Astrocyte (in vitro differentiated cells and primary cell): ENCODE results near the gene LIX1L. TPM values are rescaled to one million over a fixed set of nuclear protein-coding genes. Genes with fewer than 3 reads are reported as not detected.

Source experiments
- DNase-seq: peaks from one replicate; pipeline ENCODE4 v3.0.0-alpha.2; 2010; ENCODE audit warnings: low read depth
- FAIRE-seq: peaks from 2 replicates; lab custom pipeline; 2011; peaks lifted over from hg19 to GRCh38; lab: Jason Lieb, UNC
- H2AFZ ChIP-seq: 2 replicates; pipeline ENCODE4 v1.6.0; 2012; ENCODE audit warnings: low read depth, low read length, inconsistent platforms
- H3K27ac ChIP-seq: 2 replicates; pipeline ENCODE4 v1.5.1; 2011; ENCODE audit warnings: low read depth, low read length, inconsistent platforms
- H3K27me3 ChIP-seq: 2 replicates; pipeline ENCODE4 v1.6.0; 2011; ENCODE audit warnings: low read length, inconsistent platforms; ENCODE audit not compliant: insufficient read depth
- H3K36me3 ChIP-seq: 2 replicates; pipeline ENCODE4 v1.5.1; 2011; ENCODE audit warnings: low read length, inconsistent platforms; ENCODE audit not compliant: insufficient read depth
- H3K4me1 ChIP-seq: 2 replicates; pipeline ENCODE4 v1.5.1; 2011; ENCODE audit warnings: low read length, inconsistent platforms; ENCODE audit not compliant: insufficient read depth
- H3K4me2 ChIP-seq: 2 replicates; pipeline ENCODE4 v1.6.0; 2012; ENCODE audit warnings: low read length, inconsistent platforms
- H3K4me3 ChIP-seq: 2 replicates; pipeline ENCODE4 v1.5.1; 2011; ENCODE audit warnings: low read depth, mild to moderate bottlenecking, low read length, inconsistent platforms; ENCODE audit not compliant: insufficient read depth
- H3K79me2 ChIP-seq: 2 replicates; pipeline ENCODE4 v1.6.0; 2012; ENCODE audit warnings: mild to moderate bottlenecking, low read length, inconsistent platforms; ENCODE audit not compliant: insufficient read depth
- H3K9ac ChIP-seq: 2 replicates; pipeline ENCODE4 v1.6.0; 2012; ENCODE audit warnings: mild to moderate bottlenecking, low read length, inconsistent platforms
- H3K9me3 ChIP-seq: 2 replicates; pipeline ENCODE4 v1.5.1; 2012; ENCODE audit warnings: low read depth, mild to moderate bottlenecking, low read length, inconsistent platforms; ENCODE audit not compliant: insufficient read depth
- H4K20me1 ChIP-seq: 2 replicates; pipeline ENCODE4 v1.6.0; 2012; ENCODE audit warnings: low read length, inconsistent platforms; ENCODE audit not compliant: insufficient read depth
- H3K27ac Mint-ChIP-seq: one replicate; pipeline ENCODE4 v1.8.0; 2021; ENCODE audit warnings: mild to moderate bottlenecking, mixed read lengths; ENCODE audit not compliant: unreplicated experiment
- H3K27me3 Mint-ChIP-seq: one replicate; pipeline ENCODE4 v1.8.0; 2021; ENCODE audit warnings: low read depth, mixed read lengths; ENCODE audit not compliant: unreplicated experiment
- H3K36me3 Mint-ChIP-seq: one replicate; pipeline ENCODE4 v1.8.0; 2021; ENCODE audit warnings: low read depth, mixed read lengths; ENCODE audit not compliant: unreplicated experiment
- H3K4me1 Mint-ChIP-seq: one replicate; pipeline ENCODE4 v1.8.0; 2021; ENCODE audit warnings: low read depth, mixed read lengths; ENCODE audit not compliant: unreplicated experiment
- H3K4me3 Mint-ChIP-seq: one replicate; pipeline ENCODE4 v1.8.0; 2021; ENCODE audit warnings: mild to moderate bottlenecking, moderate library complexity, mixed read lengths; ENCODE audit not compliant: unreplicated experiment
- H3K9me3 Mint-ChIP-seq: one replicate; pipeline ENCODE4 v1.8.0; 2021; ENCODE audit warnings: mild to moderate bottlenecking, mixed read lengths; ENCODE audit not compliant: unreplicated experiment
- CTCF ChIP-seq: IDR thresholded peaks from 2 replicates; pipeline ENCODE4 v1.5.1; 2011; ENCODE audit warnings: low read depth, mild to moderate bottlenecking, inconsistent platforms, low read length, moderate library complexity; ENCODE audit not compliant: insufficient read depth
- EZH2 ChIP-seq: IDR thresholded peaks from 2 replicates; pipeline ENCODE4 v1.6.1; 2012; ENCODE audit warnings: mild to moderate bottlenecking, low read length, inconsistent platforms; ENCODE audit not compliant: insufficient read depth
- total RNA-seq: library from RNA; stranded (reverse); gene quantifications from 2 replicates; pipeline ENCODE4 v1.2.1, GENCODE V29; 2021

Gene LIX1L
- total RNA-seq, 1 donor from 2014 or later, result 37.2 TPM

DNA sequence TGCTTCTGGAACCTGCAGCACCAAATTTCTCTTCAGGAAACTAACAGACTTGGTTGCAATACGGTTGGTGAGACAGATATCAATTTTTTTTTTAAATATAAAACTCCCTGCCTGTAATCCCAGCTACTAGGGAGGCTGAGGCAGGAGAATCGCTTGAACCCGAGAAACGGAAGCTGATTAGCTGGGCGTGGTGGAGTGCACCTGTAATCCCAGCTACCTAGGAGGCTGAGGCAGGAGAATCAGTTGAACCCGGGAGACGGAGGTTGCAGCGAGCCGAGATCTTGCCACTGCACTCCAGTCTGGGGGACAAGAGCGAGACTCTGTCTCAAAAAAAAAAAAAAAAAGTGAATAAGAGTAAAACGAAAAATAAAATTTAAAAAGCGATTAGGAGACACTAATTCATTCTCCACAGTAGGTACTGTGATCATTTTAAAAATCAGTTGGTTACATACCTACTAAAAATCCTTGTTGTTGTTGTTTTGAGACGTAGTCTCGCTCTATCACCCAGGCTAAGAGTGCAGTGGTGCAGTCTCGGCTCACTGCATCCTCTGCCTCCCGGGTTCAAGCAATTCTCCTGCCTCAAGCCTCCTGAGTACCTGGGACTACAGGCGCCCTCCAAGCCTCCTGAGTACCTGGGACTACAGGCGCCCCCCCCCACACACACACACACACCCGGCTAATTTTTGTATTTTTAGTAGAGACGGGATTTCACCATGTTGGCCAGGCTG lies 29.7 kb downstream of the LIX1L start:
- FAIRE-seq (no peak), DNase-seq (no peak)
- peak overlapping the region; percentile 98 for H3K9ac ChIP-seq
- Mint-ChIP-seq H3K9me3 (peaks cover 2% of the 10 kb centered on the region), H3K27me3 (no peaks in the 10 kb centered on the region), H3K4me3 (peak overlapping the region; percentile 60), H3K36me3 (peaks cover 8% of the 10 kb centered on the region), H3K27ac (peak overlapping the region; percentile 58), H3K4me1 (peaks cover 7% of the 10 kb centered on the region)
- peaks cover 20% of the 10 kb centered on the region for H3K79me2 ChIP-seq
- TF ChIP-seq EZH2 (no peak), CTCF (no peak)
- peak overlapping the region; percentile 59 for H2AFZ ChIP-seq
- H3K27ac ChIP-seq, result peak overlapping the region; percentile 96
- peak overlapping the region; percentile 98 for H3K4me3 ChIP-seq
- peaks cover 4% of the 10 kb centered on the region for H4K20me1 ChIP-seq
- no peaks in the 10 kb centered on the region for H3K27me3 ChIP-seq
- H3K4me1 ChIP-seq, result peaks cover 9% of the 10 kb centered on the region
- no peaks in the 10 kb centered on the region for H3K9me3 ChIP-seq
- peaks cover 7% of the 10 kb centered on the region for H3K36me3 ChIP-seq
- peak overlapping the region; percentile 92 for H3K4me2 ChIP-seq

DNA sequence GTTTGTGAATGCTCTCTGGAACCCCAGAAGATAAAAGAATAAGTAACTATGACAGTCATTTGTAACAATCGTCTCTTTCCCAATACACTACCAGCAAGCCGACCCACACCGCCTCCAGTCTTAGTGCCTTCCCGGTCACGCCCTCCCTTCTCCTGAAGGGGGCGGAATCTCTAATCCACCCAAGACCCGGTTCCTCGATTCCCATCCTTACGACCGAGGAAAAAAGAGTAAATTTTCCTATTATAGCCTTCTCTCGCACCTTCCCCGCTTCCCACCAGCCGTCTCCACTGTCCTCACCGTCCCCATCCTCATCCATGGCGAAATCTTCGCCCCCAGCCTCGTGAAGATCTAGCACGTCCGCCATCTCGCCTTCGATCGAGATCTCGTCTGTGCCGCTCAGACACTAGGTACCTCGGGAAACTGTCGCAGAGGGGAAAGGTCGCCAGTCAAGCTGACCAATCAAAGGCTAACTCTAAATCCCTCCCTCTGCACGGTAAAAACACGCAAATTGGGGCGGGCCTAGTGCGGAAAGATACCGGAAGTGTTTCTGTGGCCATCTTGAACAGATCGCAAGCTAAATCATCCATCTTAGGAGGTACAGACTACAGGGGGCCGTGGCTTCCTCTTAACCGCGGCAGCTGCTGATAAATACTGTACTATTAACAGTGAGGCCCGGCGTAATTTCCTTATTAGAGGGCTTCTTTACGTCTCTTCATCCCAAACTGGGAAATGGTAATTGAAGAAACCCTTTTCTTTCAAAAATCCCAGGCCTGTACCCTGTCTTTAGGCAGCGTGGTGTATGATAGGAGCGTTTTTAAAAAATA lies 30.5 kb downstream of the LIX1L start, which contains the start of gene RBM8A:
Gene RBM8A, minus strand, starts transcription at position 422 of the 824 bp plus-strand sequence. Its CDS starts 58 bp downstream, at position 364.
- peak within 1 kb of the TSS; percentile 98 for H3K4me3 ChIP-seq
- Mint-ChIP-seq H3K9me3 (peaks cover 2% of the 10 kb centered on the region), H3K4me3 (no peak within 1 kb of the TSS), H3K4me1 (peaks cover 8% of the 10 kb centered on the region), H3K36me3 (peaks cover 7% of the 10 kb centered on the region), H3K27ac (no peak within 1 kb of the TSS), H3K27me3 (no peaks in the 10 kb centered on the region)
- TF ChIP-seq EZH2 (no peak), CTCF (peak; percentile 52)
- FAIRE-seq (no peak), DNase-seq (peak; percentile 97)
- H3K79me2 ChIP-seq, result peaks cover 20% of the 10 kb centered on the region
- H2AFZ ChIP-seq, result peak within 1 kb of the TSS; percentile 88
- H3K9me3 ChIP-seq, result no peaks in the 10 kb centered on the region
- H3K27ac ChIP-seq, result peak within 1 kb of the TSS; percentile 96
- H3K27me3 ChIP-seq, result no peaks in the 10 kb centered on the region
- H4K20me1 ChIP-seq, result peaks cover 4% of the 10 kb centered on the region
- peaks cover 9% of the 10 kb centered on the region for H3K4me1 ChIP-seq
- peak within 1 kb of the TSS; percentile 92 for H3K4me2 ChIP-seq
- H3K9ac ChIP-seq, result peak within 1 kb of the TSS; percentile 98
- peaks cover 9% of the 10 kb centered on the region for H3K36me3 ChIP-seq
